Lower leg skin (tissue), 4 donors: ENCODE measurements around the gene CRTC1. TPM values are rescaled to one million over a fixed set of nuclear protein-coding genes. Genes with fewer than 3 reads are reported as not detected.

Source experiments
- DNase-seq, 2 donors: peaks; one replicate each; pipeline ENCODE4 v3.0.0-alpha.2; 2019; ENCODE audit warnings: low spot score in 2 of 2
- H3K4me3 ChIP-seq: fragments of 200-600 bp; sonication (generic); 2 replicates; pipeline ENCODE4 v1.5.1; 2017; ENCODE audit warnings: mild to moderate bottlenecking, low read depth; ENCODE audit not compliant: poor library complexity, severe bottlenecking
- POLR2A ChIP-seq, 2 donors: fragments of 450-650 bp; IDR thresholded peaks; one replicate each; pipeline ENCODE4 v1.6.1; 2016 to 2017; ENCODE audit warnings: antibody characterized with exemption in 2 of 2, mild to moderate bottlenecking in 1 of 2, moderate library complexity in 1 of 2
- WGBS, 2 donors: methylation state at CpG; one replicate each; pipeline ENCODE4 v1.1.5; 2018; 5-methylcytosine and 5-hydroxymethylcytosine counted together
- intact Hi-C: fragments of 100-400 bp; cut with DNase I; formaldehyde crosslinking; loops from one replicate; pipeline ENCODE4 v1.15.0; 2023; ENCODE audit warnings: low total_unique reads
- total RNA-seq, 4 donors: library from RNA; depleted of rRNA; stranded (reverse); fragments of >200 nt; gene quantifications; one replicate each; pipeline ENCODE4 v1.1.0, GENCODE V29; 2016
- TF ChIP-seq, protein P1 (sequence below), 3 donors: fragments of 450-650 bp; IDR thresholded peaks; one replicate each; pipeline ENCODE4 v1.5.1; 2016; ENCODE audit warnings: antibody characterized with exemption in 3 of 3, mild to moderate bottlenecking in 3 of 3, moderate library complexity in 2 of 3

Gene CRTC1
- total RNA-seq, 4 donors from 2014 or later = 2.1 to 5.5 (median 4.2) TPM

DNA sequence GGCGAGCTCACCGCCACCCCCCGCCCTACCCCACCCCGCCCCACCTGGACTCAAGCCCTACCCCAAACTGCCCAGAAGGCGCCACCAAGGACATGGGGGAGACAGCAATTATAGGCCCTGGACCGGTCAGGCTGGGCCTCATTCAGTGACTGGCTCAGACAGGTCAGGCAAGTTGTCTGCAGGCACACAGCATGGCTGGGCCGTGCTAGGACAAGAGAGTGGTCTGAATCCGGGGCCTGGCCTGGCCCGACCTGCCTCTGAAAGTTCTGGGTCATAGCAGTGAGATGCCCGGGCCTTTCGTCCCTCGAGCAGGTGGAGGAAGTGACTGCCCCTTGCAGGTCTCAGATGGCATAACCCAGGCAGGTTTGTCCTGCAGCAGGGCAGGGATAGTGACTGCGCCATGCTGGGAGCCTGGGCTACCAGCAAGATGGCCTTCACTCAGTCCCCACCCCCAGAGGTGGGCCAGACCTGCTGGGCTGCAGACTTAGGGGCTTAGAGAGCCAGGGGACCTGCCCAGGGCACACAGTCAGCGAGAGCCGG lies 86.6 kb downstream of the CRTC1 start:
- intact Hi-C loops = loop anchor here (10.0 kb wide), 1 partner anchor 175 kb away; no protein-coding TSS in a partner anchor
- no peak for DNase-seq
- no peak for TF ChIP-seq POLR2A (IDR thresholded peaks at IDR 0.05)
- TF ChIP-seq, protein P1, sequence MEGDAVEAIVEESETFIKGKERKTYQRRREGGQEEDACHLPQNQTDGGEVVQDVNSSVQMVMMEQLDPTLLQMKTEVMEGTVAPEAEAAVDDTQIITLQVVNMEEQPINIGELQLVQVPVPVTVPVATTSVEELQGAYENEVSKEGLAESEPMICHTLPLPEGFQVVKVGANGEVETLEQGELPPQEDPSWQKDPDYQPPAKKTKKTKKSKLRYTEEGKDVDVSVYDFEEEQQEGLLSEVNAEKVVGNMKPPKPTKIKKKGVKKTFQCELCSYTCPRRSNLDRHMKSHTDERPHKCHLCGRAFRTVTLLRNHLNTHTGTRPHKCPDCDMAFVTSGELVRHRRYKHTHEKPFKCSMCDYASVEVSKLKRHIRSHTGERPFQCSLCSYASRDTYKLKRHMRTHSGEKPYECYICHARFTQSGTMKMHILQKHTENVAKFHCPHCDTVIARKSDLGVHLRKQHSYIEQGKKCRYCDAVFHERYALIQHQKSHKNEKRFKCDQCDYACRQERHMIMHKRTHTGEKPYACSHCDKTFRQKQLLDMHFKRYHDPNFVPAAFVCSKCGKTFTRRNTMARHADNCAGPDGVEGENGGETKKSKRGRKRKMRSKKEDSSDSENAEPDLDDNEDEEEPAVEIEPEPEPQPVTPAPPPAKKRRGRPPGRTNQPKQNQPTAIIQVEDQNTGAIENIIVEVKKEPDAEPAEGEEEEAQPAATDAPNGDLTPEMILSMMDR (IDR thresholded peaks at IDR 0.05) = no peak
- H3K4me3 ChIP-seq = no peak overlapping the region
- 88 to 98% methylated on average over 9 to 14 of the region's 15 CpGs for WGBS, 2 donors

DNA sequence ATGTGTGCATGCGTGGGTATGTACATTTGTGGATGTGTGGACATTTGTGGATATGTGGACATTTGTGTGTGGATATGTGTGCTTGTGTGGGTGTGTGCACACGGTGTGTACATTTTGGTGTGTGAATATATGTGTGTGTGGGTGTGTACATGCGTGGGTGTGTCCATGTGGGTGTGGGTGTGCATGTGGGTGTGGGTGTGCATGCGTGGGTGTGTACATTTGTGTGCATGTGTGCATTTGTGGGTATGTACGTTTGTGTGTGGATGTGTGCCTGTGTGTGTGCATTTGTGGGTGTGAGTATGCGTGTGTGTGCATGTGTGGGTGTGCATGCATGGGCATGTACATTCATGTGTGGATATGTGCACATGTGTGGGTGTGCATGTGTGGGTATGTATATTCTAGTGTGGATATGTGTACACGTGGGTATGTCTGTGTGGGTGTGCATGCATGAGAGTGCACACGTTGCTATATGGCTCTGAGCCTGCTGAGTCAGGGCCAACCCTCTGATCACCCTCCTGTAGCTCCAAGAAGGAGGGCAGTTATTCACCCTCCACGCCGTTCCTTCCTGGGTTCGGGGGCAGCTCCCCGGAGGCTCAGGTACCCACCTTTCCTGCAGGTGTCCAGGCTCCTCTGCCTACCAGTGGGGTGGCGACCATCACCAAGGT lies 87.3 kb downstream of the CRTC1 start:
- 74 to 75% methylated on average over 12 to 13 of the region's 13 CpGs for WGBS, 2 donors
- no peak for DNase-seq
- TF ChIP-seq, protein P1 (IDR thresholded peaks at IDR 0.05) = no peak
- no peak for TF ChIP-seq POLR2A (IDR thresholded peaks at IDR 0.05)
- H3K4me3 ChIP-seq = no peak overlapping the region
- intact Hi-C loops = no loop called here

DNA sequence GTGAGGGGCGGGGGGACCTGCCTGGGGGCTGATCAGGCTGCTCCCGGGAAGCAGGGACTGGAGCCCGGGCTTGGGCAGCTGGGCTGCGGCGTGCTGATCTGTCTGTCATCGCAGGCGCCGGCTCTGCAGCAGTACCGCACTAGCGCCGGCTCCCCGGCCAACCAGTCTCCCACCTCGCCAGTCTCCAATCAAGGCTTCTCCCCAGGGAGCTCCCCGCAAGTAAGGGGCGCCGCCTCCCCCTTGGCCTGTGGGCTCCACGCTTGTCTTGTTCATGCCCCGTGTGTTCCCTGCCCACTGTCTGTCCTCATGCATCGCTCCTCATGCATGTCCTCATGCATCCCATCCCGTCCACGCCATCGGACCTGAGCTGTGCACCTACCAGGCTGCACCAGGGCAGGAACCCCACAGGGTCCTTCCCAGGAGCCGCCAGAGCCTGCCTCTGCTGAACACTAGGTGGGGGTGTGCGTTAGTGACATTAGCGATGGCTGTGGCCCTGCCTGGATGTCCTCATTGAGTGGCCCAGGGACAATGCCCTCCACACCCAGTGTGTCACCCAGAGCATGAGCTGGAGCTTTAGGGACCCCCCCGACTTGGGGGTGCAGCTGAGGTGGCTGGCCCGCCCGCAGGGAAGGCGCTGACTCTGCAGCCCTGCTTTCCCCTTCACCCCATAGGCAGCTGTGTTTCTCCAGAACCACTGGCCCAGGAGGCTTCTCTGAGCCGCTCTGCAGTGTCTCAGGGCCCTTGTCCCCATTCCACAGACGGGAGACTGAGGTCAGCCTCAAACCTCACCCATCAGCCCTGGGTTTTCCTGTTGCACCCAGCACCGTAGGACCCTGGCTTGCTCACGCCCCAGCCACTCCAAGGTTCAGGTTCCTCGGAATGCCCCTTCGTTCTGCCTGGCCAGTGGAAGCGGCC lies 88.1 kb downstream of the CRTC1 start:
- TF ChIP-seq, protein P1 (IDR thresholded peaks at IDR 0.05) = no peak
- no peak for TF ChIP-seq POLR2A (IDR thresholded peaks at IDR 0.05)
- 86 to 91% methylated on average over 25 to 35 of the region's 36 CpGs for WGBS, 2 donors
- no peak overlapping the region for H3K4me3 ChIP-seq
- no peak for DNase-seq
- intact Hi-C loops = no loop called here

DNA sequence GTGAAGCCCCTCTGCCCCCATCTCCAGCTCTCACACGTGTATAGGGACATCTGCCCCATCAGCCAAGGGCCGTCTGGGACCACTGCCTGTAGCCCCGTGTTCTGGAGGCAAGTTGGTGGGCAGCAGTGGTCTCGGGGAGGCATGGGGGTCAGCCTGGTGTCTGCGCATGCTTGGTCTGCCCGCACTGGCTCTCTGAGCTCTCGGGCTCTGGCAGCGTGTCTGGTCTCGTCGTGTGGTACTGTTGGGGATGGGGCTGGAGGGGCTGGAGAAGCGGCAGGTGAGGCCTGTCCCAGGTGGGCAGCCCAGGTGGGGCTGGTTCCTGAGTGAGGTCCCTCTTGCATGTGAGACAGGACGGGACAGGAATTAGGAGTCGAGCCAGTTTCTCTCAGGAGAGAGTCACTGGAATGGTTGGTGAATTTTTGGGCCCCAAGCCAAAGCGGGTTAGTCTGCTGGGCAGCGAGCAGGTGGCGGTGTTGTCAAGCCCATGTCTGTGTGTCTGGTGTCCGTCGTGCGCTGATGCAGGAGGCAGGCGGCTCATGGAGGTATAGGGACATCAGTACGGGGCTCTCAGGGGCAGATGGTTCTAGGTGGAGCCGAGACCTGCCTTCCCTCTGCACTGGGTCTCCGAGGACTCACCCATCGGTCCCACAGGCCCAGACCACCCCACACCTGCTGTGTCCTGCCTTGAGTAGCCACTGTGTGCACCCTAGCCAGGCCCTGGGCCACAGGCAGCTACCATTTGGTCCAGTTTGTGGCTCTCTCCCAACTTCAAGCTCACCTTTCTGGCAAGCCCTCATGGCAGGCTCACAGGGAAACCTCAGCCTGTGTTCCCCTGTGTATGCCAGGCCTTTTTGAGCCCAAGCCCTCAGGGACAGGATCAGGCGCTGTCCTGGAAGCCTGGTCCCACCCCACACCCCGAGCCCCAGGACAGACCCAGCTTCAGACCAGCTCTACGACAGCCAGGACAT lies 89.4 kb downstream of the CRTC1 start:
- DNase-seq = no peak
- 59 to 72% methylated on average over 18 to 25 of the region's 27 CpGs for WGBS, 2 donors

More for the DNA sequence above, 89.4 kb downstream of the CRTC1 start:
- H3K4me3 ChIP-seq = no peak overlapping the region
- TF ChIP-seq, protein P1 (IDR thresholded peaks at IDR 0.05) = no peak
- TF ChIP-seq POLR2A (IDR thresholded peaks at IDR 0.05) = no peak
- intact Hi-C loops = no loop called here
